Hematopoietic multipotent progenitor cell (in vitro differentiated cells): ENCODE measurements around the gene EDN2. TPM values are rescaled to one million over a fixed set of nuclear protein-coding genes. Genes with fewer than 3 reads are reported as not detected.

Source experiments
- DNase-seq, 3 donors: peaks; one replicate each; pipeline ENCODE4 v3.0.0-alpha.2; 2011 to 2015; ENCODE audit warnings: low read depth in 2 of 3, low spot score in 2 of 3
- total RNA-seq: library from RNA; depleted of rRNA; stranded (reverse); fragments of >200 nt; gene quantifications from one replicate; pipeline ENCODE4 v1.2.3, GENCODE V29; 2012

EDN2 gene
- total RNA-seq, 1 donor = not detected

- no peak for DNase-seq
Measured at GRCh38 chr1:41444246-41444645, 40.2 kb downstream of the EDN2 start.

- no peak for DNase-seq
Measured at GRCh38 chr1:41442697-41443251, 41.7 kb downstream of the EDN2 start.

- DNase-seq = no peak
Measured at GRCh38 chr1:41440321-41441085, 44.0 kb downstream of the EDN2 start.

- DNase-seq = no peak
Measured at GRCh38 chr1:41439234-41439633, 45.2 kb downstream of the EDN2 start.

GRCh38 chr1:41438711-41439110, 45.8 kb downstream of the EDN2 start:
- DNase-seq = no peak

GRCh38 chr1:41437011-41437355, 47.5 kb downstream of the EDN2 start:
- DNase-seq = no peak

GRCh38 chr1:41436281-41437010, 48.0 kb downstream of the EDN2 start:
- DNase-seq = no peak

GRCh38 chr1:41435570-41436178, 48.8 kb downstream of the EDN2 start:
- DNase-seq = no peak

- no peak for DNase-seq
Measured at GRCh38 chr1:41434748-41435449, 49.6 kb downstream of the EDN2 start.

- DNase-seq = no peak
Measured at GRCh38 chr1:41434306-41434705, 50.2 kb downstream of the EDN2 start.

- DNase-seq = no peak
Measured at GRCh38 chr1:41433501-41433900, 51.0 kb downstream of the EDN2 start.

- peak; percentile 19 to 80 (median 75) for DNase-seq
Measured at GRCh38 chr1:41432481-41433280, 51.8 kb downstream of the EDN2 start.

- no peak for DNase-seq
Measured at GRCh38 chr1:41431490-41432350, 52.8 kb downstream of the EDN2 start.

- DNase-seq = no peak
Measured at GRCh38 chr1:41430582-41430981, 53.9 kb downstream of the EDN2 start.

GRCh38 chr1:41430069-41430468, 54.4 kb downstream of the EDN2 start:
- DNase-seq = no peak

GRCh38 chr1:41429641-41430035, 54.8 kb downstream of the EDN2 start:
- no peak for DNase-seq
